Effector CD4-positive, alpha-beta T cell (primary cell): ENCODE data around the gene SFN.
"Not testable (repeated sequence)": the region's sequence is repeated elsewhere in the genome, so short reads cannot be mapped to it uniquely, and the experiment has no call there.

Experiments used
- DNase-seq: peaks from one replicate; pipeline ENCODE4 v3.0.0-alpha.2; 2020

The SFN gene

GRCh38 chr1:26873097-26873496 lies 10.1 kb downstream of the SFN start:
- not testable (repeated sequence) for DNase-seq

- no peak for DNase-seq
Observed at GRCh38 chr1:26874896-26875295, 11.9 kb downstream of the SFN start.

- no peak for DNase-seq
Observed at GRCh38 chr1:26877326-26877725, 14.4 kb downstream of the SFN start.

- DNase-seq, result no peak
Observed at GRCh38 chr1:26879793-26880192, 16.8 kb downstream of the SFN start.

- not testable (repeated sequence) for DNase-seq
Observed at GRCh38 chr1:26881611-26882010, 18.7 kb downstream of the SFN start.

GRCh38 chr1:26882696-26883463 lies 19.9 kb downstream of the SFN start:
- DNase-seq, result no peak

GRCh38 chr1:26887125-26887524 lies 24.2 kb downstream of the SFN start:
- no peak for DNase-seq

GRCh38 chr1:26888231-26888630 lies 25.3 kb downstream of the SFN start:
- no peak for DNase-seq

GRCh38 chr1:26889551-26890466 lies 26.9 kb downstream of the SFN start, which contains the start of gene GPN2:
Gene GPN2, minus strand, starts transcription at chr1:26890283. Its CDS starts 187 bp downstream, at chr1:26890096.
- peak; percentile 69 for DNase-seq

GRCh38 chr1:26890467-26890796 lies 27.5 kb downstream of the SFN start:
- DNase-seq, result peak; percentile 5

GRCh38 chr1:26894263-26894662 lies 31.3 kb downstream of the SFN start:
- DNase-seq, result no peak

GRCh38 chr1:26897351-26897750 lies 34.4 kb downstream of the SFN start:
- no peak for DNase-seq

GRCh38 chr1:26900001-26900814 lies 37.3 kb downstream of the SFN start, which contains the start of gene GPATCH3:
Gene GPATCH3, minus strand, starts transcription at chr1:26900467. Its CDS starts 25 bp downstream, at chr1:26900442.
- peak; percentile 89 for DNase-seq

- DNase-seq, result no peak
Observed at GRCh38 chr1:26900815-26901511, 38.0 kb downstream of the SFN start.

- DNase-seq, result no peak
Observed at GRCh38 chr1:26907071-26907917, 44.3 kb downstream of the SFN start.

GRCh38 chr1:26909951-26910342 lies 47.0 kb downstream of the SFN start:
- no peak for DNase-seq

- no peak for DNase-seq
Observed at GRCh38 chr1:26910343-26911160, 47.6 kb downstream of the SFN start.

- DNase-seq, result no peak
Observed at GRCh38 chr1:26911399-26912146, 48.6 kb downstream of the SFN start.

GRCh38 chr1:26912147-26912490 lies 49.2 kb downstream of the SFN start:
- no peak for DNase-seq

GRCh38 chr1:26913389-26913753 lies 50.4 kb downstream of the SFN start:
- DNase-seq, result no peak
